PC-9 (cell line): ENCODE measurements around the gene ZNF534. TPM values are rescaled to one million over a fixed set of nuclear protein-coding genes. Genes with fewer than 3 reads are reported as not detected.

Source experiments
- BruUV-seq: library from RNA; stranded (reverse); fragments of 400-500 nt; replicated peaks from 2 replicates; lab custom pipeline; 2021; lab: Mats Ljungman, UMichigan
- CTCF ChIA-PET: fragments of 300-600 bp; sonication (Branson Sonifier 250); formaldehyde crosslinking; loops from one replicate; lab custom pipeline; 2022; ENCODE audit warnings: antibody characterized with exemption; lab: Charles Lee
- POLR2A ChIA-PET: fragments of 300-600 bp; sonication (Branson Sonifier 250); formaldehyde crosslinking; loops from one replicate; lab custom pipeline; 2022; ENCODE audit warnings: antibody characterized with exemption; ENCODE audit not compliant: unreplicated experiment; lab: Charles Lee
- DNase-seq, 2 experiments: peaks; one replicate each; pipeline versions ENCODE4 v3.0.0 to v3.0.0-alpha.2; 2015 to 2022; ENCODE audit warnings: mixed read lengths in 1 of 2
- H2AFZ ChIP-seq: fragments of 200-600 bp; sonication (generic); 2 replicates; pipeline ENCODE4 v1.8.1; 2017; ENCODE audit warnings: antibody characterized with exemption
- H3F3A ChIP-seq: fragments of 200-600 bp; sonication (generic); 2 replicates; pipeline ENCODE4 v1.8.1; 2017; ENCODE audit warnings: antibody characterized with exemption, mild to moderate bottlenecking, low read depth; ENCODE audit not compliant: insufficient read depth
- H3K27ac ChIP-seq: fragments of 200-600 bp; sonication (generic); 2 replicates; pipeline ENCODE4 v1.6.1; 2016; ENCODE audit warnings: mixed run types
- H3K27me3 ChIP-seq: fragments of 200-600 bp; sonication (generic); 2 replicates; pipeline ENCODE4 v1.6.1; 2016; ENCODE audit warnings: low read depth, mixed run types; ENCODE audit not compliant: insufficient read depth
- H3K36me3 ChIP-seq: fragments of 200-600 bp; sonication (generic); 2 replicates; pipeline ENCODE4 v1.6.1; 2016; ENCODE audit warnings: low read depth, mixed run types
- H3K4me1 ChIP-seq: fragments of 200-600 bp; sonication (generic); replicated peaks from 2 replicates; pipeline ENCODE4 v1.6.1; 2016; ENCODE audit warnings: mixed run types; ENCODE audit not compliant: insufficient read depth
- H3K4me2 ChIP-seq: fragments of 200-600 bp; sonication (generic); 2 replicates; pipeline ENCODE4 v1.6.1; 2017; ENCODE audit warnings: mixed run types
- H3K4me3 ChIP-seq: fragments of 200-600 bp; sonication (generic); 2 replicates; pipeline ENCODE4 v1.6.1; 2016; ENCODE audit warnings: mixed run types
- H3K79me2 ChIP-seq: fragments of 200-600 bp; sonication (generic); 2 replicates; pipeline ENCODE4 v1.6.1; 2017; ENCODE audit warnings: low read depth, mixed run types
- H3K9me2 ChIP-seq: fragments of 200-600 bp; sonication (generic); 2 replicates; pipeline ENCODE4 v1.8.1; 2017; ENCODE audit warnings: mild to moderate bottlenecking; ENCODE audit not compliant: insufficient read depth
- H3K9me3 ChIP-seq: fragments of 200-600 bp; sonication (generic); 2 replicates; pipeline ENCODE4 v1.8.1; 2016; ENCODE audit warnings: low read depth; ENCODE audit not compliant: insufficient read depth
- H4K20me1 ChIP-seq: fragments of 200-600 bp; sonication (generic); 2 replicates; pipeline ENCODE4 v1.8.1; 2017; ENCODE audit not compliant: insufficient read depth
- CTCF ChIP-seq: fragments of 200-600 bp; sonication (generic); conservative IDR thresholded peaks from 2 replicates; pipeline ENCODE4 v1.6.1; 2017; ENCODE audit warnings: mixed run types, antibody characterized with exemption, mild to moderate bottlenecking, moderate library complexity
- EZH2 ChIP-seq: fragments of 200-600 bp; sonication (generic); IDR thresholded peaks from 2 replicates; pipeline ENCODE4 v1.8.0; 2017; ENCODE audit warnings: antibody characterized with exemption, low read depth
- intact Hi-C: fragments of 100-400 bp; cut with micrococcal nuclease; formaldehyde crosslinking; loops from one replicate; pipeline ENCODE4 v1.10.0; 2022; ENCODE audit not compliant: unreplicated experiment
- total RNA-seq: library from RNA; stranded (reverse); gene quantifications from 2 replicates; pipeline ENCODE4 v1.2.3, GENCODE V29; 2021

Gene ZNF534
- total RNA-seq, 1 experiment from 2014 or later, result not detected

- POLR2A ChIA-PET, result interaction anchor here (0.7 kb wide), 1 partner anchor 963 kb away, joined by 22 read pairs; no protein-coding TSS in a partner anchor
- Histone ChIP-seq H3K9me2 (no peaks in the 10 kb centered on the region), H3K4me3 (no peak overlapping the region), H3K79me2 (no peaks in the 10 kb centered on the region), H3K4me1 (no peaks in the 10 kb centered on the region), H3K27ac (no peak overlapping the region), H3F3A (no peaks in the 10 kb centered on the region), H2AFZ (no peak overlapping the region), H3K36me3 (no peaks in the 10 kb centered on the region), H4K20me1 (no peaks in the 10 kb centered on the region), H3K4me2 (no peak overlapping the region), H3K27me3 (peaks cover 3% of the 10 kb centered on the region; the same call in 1 of the 2 replicates), H3K9me3 (peaks cover 22% of the 10 kb centered on the region; the same call in 1 of the 2 replicates)
- no TSS peak for BruUV-seq
- DNase-seq, result no peak
- CTCF ChIA-PET, result no interaction called here
- TF ChIP-seq EZH2 (no peak), CTCF (no peak)
- intact Hi-C loops, result no loop called here
Measured at GRCh38 chr19:52492201-52492993, 63.4 kb downstream of the ZNF534 start.

- intact Hi-C loops, result no loop called here
- TF ChIP-seq CTCF, result no peak
- TF ChIP-seq EZH2, result no peak
- Histone ChIP-seq H3K27ac (no peak overlapping the region), H3K9me2 (no peaks in the 10 kb centered on the region), H3K27me3 (peaks cover 3% of the 10 kb centered on the region; the same call in 1 of the 2 replicates), H3K36me3 (no peaks in the 10 kb centered on the region), H3K4me1 (no peaks in the 10 kb centered on the region), H4K20me1 (no peaks in the 10 kb centered on the region), H3K4me3 (no peak overlapping the region), H3F3A (no peaks in the 10 kb centered on the region), H3K4me2 (no peak overlapping the region), H2AFZ (no peak overlapping the region), H3K9me3 (peaks cover 22% of the 10 kb centered on the region; the same call in 1 of the 2 replicates), H3K79me2 (no peaks in the 10 kb centered on the region)
- no TSS peak for BruUV-seq
- CTCF ChIA-PET, result no interaction called here
- no peak for DNase-seq
- POLR2A ChIA-PET, result no interaction called here
Measured at GRCh38 chr19:52492994-52493470, 64.1 kb downstream of the ZNF534 start.

GRCh38 chr19:52494518-52494917, 65.6 kb downstream of the ZNF534 start:
- no TSS peak for BruUV-seq

More at GRCh38 chr19:52494518-52494917, 65.6 kb downstream of the ZNF534 start:
- ChIA-PET POLR2A (no interaction called here), CTCF (no interaction called here)
- DNase-seq, result peak in 1 of 2 experiments; percentile 46
- Histone ChIP-seq H2AFZ (no peak overlapping the region), H3F3A (no peaks in the 10 kb centered on the region), H3K27me3 (no peaks in the 10 kb centered on the region), H3K4me3 (no peak overlapping the region), H3K4me2 (no peak overlapping the region), H3K9me2 (no peaks in the 10 kb centered on the region), H3K36me3 (no peaks in the 10 kb centered on the region), H3K9me3 (peaks cover 11% of the 10 kb centered on the region), H3K4me1 (no peaks in the 10 kb centered on the region), H4K20me1 (no peaks in the 10 kb centered on the region), H3K79me2 (no peaks in the 10 kb centered on the region), H3K27ac (no peak overlapping the region)
- intact Hi-C loops, result no loop called here
- no peak for TF ChIP-seq CTCF
- no peak for TF ChIP-seq EZH2
